Measurements from ENCODE around the gene ACSF3.
A peak's percentile ranks its signal among the peaks of the same experiment; 100 is the strongest.
"Not testable (repeated sequence)": the region's sequence is repeated elsewhere in the genome, so short reads cannot be mapped to it uniquely, and the experiment has no call there.

The ACSF3 gene

DNA sequence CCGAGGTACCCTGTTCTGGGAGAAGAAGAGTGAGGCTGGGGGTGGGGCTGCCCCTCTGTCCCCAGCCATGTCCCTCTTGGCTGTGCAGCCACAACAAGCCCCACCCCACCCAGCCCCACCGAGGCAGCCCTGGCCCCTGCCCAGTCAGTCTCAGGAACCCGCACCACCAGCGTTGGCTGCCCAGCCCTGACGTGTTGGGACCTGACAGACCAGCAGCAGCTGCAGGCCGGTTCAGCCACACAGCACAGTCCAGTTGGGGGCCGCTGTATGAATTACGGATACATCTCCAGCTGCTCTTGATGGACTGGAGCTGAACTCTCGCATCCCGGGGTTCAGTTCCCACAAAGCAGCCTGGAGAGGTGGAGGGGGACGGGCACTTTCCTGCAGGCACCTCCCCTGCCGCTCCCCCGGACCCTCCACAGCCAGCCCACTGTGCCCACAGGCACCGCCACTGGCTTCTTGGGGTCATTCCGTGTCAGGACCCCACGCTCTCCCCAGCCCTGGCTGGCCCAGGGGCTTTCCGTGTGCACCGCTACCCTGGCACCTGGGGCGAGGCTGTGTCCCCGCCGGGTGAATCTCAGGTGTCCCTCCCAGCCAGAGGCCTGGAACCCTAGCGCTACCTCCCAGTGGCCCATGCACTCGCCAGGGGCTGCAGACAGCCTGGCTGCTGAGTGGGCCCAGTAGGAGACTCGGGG, 84.9 kb downstream of the ACSF3 start:
- DNase-seq: no peak

DNA sequence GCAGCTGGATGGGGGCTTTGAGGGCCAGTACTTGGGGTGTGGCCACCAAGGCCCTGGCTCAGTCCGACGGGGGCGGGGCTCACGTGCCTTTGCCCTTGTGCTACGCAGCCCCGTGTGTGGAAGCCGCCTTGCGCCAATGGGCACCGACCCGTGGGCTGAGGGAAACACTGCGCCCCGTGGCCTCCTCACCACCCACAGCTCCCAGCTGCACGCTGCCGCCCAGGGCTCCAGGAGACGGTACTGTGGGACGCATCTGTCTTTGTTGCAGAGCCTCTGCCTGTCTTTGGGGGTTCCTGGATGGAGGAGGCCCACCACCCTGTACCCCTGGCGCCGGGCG, 85.5 kb downstream of the ACSF3 start:
- DNase-seq: no peak

DNA sequence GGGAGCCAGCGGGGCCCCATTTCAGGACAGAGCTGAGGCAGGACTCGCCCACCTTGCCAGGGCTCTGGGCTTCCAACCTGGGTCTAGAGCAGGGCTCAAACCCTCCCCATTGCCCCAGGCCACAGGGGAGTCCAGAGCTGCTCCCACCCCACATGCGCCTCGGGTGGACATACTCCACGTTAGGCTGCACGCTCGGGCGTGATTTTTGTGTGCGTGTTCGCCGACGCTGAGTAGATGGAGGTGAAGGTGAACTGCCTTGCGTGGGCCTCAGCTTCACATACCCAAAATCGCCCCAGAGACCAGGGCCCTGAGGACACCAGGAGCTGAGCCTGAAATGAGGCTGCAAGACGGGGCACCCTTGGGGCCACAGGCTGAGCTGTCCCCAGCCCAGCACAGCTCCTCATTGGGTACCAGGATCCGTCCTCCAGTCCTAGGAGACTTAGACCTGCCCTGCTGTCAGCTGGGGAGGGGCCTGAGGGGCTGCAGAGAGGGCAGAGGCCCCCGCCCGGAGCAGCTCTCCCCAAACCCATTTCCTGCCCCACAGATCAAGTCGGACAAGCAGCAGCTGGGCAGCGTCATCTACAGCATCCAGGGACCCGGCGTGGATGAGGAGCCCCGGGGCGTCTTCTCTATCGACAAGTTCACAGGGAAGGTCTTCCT, 86.1 kb downstream of the ACSF3 start:
- no peak for DNase-seq

DNA sequence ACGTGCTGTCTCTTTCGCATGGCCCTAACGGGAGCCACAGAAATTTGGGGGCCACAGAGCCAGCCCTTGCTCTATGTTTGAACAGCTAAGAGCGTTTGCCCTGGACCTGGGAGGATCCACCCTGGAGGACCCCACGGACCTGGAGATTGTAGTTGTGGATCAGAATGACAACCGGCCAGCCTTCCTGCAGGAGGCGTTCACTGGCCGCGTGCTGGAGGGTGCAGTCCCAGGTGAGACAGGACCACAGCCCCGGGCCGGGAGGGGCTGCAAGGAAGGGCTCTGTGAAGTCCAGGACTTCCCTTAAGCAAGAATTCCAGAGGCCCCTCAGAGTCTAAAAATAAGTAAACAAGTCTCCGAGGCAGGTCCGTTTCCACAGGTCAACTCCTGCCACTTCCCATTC, 89.8 kb downstream of the ACSF3 start:
- DNase-seq: no peak

DNA sequence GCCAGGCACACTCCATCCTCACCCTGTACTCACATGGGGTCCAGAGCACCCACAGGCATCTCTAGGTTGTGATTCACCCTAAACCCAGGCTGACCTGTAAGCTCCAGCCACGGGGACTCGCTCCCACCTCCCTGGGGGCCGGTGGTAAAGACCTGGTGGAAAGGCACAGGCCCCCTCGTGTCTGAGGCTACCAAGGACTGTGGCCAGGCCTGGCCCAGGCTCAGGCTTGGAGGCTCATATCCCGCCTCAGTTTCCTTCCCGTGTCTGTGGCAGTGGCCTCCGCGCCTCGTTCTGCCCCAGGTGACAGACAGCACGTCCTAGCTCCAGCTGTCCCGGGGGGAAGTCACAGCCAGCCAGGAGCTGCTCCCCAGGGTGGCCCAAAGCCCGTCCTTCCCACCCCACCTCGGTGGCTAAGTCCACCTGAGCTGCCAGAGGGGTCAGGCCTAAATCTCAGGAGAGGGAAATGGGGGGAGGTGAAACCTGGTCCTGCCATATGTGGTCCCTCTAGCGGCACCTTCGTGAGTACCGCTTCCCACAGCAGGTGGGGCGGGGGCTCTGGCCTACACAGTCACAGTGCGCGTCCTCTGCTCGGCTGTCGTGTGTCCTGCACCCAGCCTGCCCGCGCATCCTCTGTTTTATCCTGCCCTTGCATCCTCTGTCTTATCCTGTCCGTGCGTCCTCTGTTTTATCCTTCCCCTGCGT, 90.5 kb downstream of the ACSF3 start:
- no peak for DNase-seq

DNA sequence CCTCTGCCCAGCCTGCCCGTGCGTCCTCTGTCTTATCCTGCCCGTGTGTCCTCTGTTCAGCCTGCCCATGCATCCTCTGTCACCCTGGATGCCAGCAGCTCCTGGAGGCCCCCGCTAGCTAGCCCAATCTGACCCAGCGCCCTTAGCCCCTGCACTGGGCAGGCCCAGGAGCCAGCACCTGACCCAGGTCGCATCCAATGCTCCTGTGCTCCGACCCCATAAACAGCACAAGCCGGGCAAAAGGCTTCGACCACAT, 91.0 kb downstream of the ACSF3 start:
- no peak for DNase-seq

DNA sequence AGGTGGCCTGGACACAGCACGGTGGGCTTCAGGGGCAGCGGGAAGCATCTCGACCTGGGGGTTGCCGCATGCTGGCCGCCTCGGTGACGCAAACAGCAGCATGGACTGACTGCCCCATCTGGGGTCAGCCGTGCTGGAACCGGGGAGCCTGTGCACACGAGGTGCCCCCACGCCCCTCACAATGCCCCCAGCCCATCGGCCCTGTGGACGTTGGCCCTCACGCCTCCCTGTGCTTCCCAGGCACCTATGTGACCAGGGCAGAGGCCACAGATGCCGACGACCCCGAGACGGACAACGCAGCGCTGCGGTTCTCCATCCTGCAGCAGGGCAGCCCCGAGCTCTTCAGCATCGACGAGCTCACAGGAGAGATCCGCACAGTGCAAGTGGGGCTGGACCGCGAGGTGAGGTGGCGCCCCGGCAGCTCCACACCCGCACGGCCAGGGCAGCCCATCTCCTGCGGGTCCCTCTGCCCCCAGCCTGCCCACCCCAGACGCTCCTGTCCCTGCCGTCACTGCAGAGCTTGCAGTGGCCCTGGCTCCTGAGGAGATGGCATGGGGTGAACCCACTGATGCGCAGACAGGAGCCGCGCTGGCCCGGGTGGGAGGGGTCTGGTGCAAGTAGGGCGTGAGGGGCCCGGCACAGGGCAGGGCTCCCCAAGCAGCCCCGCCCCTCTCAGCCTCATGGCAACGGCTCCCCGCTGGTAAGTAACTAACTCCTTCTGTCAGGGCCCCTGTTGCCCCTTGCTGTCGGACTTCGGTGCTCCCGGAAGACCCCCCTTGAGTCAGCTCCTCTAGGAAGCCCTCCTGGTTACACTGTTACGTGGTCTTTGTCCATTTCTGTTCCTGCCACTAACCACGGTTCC, 91.5 kb downstream of the ACSF3 start:
- DNase-seq: no peak

DNA sequence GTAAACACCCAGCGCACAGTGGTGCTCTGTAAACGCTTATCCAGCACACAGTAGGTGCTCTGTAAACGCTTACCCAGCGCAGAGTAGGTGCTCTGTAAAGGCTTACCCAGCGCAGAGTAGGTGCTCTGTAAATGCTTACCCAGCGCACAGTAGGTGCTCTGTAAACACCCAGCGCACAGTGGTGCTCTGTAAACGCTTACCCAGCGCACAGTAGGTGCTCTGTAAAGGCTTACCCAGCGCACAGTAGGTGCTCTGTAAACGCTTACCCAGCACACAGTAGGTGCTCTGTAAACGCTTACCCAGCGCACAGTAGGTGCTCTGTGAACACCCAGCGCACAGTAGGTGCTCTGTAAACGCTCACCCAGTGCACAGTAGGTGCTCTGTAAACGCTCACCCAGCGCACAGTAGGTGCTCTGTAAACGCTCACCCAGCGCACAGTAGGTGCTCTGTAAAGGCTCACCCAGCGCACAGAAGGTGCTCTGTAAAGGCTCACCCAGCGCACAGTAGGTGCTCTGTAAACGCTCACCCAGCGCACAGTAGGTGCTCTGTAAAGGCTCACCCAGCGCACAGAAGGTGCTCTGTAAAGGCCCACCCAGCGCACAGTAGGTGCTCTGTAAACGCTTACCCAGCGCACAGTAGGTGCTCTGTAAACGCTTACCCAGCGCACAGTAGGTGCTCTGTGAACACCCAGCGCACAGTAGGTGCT, 92.4 kb downstream of the ACSF3 start:
- DNase-seq: not testable (repeated sequence)

DNA sequence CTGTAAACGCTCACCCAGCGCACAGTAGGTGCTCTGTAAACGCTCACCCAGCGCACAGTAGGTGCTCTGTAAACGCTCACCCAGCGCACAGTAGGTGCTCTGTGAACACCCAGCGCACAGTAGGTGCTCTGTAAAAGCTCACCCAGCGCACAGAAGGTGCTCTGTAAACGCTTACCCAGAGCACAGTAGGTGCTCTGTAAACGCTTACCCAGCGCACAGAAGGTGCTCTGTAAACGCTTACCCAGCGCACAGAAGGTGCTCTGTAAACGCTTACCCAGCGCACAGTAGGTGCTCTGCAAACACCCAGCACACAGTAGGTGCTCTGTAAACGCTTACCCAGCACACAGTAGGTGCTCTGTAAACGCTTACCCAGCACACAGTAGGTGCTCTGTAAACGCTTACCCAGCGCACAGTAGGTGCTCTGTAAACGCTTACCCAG, 93.0 kb downstream of the ACSF3 start:
- DNase-seq: not testable (repeated sequence)

DNA sequence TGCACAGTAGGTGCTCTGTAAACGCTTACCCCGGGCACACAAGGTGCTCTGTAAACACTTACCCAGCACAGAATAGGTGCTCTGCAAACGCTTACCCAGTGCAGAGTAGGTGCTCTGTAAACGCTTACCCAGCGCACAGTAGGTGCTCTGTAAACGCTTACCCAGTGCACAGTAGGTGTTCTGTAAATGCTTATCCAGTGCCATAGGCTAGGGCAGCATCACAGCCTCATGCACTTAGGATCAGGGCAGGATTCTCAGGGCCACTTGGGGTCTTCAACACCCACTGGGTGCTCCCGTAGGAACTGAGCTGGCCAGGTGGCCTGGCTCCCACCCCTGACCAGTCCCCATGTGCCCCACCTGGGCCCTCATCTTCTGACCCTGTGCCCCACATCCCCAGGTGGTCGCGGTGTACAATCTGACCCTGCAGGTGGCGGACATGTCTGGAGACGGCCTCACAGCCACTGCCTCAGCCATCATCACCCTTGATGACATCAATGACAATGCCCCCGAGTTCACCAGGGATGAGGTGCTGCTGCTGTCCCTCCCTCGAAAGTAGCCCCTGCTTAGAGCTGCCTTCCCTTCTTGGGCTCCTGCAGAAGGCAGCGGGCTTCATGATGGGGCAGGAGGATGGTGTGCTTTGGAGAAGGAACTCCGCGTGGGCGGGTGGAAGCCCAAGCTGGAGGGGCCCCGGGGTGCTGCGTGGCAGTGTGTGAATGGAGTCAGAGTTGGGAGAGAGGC, 93.5 kb downstream of the ACSF3 start:
- DNase-seq: peak; percentile 16

DNA sequence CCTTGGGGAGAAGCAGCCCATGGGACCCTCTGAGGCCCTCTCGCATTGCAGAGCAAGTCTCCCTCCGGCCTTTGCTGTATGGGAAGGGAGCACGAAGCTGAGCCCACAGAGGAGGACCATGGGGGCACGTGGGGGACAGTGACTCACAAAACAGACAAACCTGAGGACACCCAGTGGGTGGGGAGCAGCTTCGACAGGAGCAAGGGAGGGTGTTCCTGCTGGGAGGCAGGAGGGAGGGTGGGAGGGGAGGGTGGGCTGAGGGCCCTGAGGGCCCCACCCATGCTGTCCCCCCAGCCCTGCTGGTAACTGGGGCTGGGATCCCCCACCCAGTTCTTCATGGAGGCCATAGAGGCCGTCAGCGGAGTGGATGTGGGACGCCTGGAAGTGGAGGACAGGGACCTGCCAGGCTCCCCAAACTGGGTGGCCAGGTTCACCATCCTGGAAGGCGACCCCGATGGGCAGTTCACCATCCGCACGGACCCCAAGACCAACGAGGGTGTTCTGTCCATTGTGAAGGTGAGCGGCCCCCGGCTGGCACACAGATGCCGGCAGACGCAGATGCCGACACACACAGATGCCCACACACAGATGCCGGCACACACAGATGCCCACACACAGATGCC, 94.2 kb downstream of the ACSF3 start:
- no peak for DNase-seq

DNA sequence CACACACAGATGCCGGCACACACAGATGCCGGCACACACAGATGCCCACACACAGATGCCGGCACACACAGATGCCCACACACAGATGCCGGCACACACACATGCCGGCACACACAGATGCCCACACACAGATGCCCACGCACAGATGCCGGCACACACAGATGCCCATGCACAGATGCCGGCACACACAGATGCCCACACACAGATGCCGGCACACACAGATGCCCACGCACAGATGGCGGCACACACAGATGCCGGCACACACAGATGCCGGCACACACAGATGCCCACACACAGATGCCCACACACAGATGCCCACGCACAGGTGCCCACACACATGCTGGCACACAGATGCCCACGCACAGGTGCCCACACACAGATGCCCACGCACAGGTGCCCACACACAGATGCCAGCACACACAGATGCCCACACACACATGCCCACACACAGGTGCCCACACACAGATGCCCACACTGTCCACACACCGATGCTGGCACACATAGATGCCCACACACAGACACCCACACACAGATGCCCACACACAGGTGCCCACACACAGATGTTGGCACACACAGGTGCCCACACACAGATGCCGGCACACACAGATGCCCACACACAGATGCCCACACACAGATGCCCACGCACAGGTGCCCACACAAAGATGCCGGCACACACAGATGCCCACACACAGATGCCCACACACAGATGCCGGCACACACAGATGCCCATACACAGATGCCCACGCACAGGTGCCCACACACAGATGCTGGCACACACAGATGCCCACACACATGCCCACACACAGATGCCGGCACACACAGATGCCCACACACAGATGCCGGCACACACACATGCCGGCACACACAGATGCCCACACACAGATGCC, 95.1 kb downstream of the ACSF3 start:
- not testable (repeated sequence) for DNase-seq

DNA sequence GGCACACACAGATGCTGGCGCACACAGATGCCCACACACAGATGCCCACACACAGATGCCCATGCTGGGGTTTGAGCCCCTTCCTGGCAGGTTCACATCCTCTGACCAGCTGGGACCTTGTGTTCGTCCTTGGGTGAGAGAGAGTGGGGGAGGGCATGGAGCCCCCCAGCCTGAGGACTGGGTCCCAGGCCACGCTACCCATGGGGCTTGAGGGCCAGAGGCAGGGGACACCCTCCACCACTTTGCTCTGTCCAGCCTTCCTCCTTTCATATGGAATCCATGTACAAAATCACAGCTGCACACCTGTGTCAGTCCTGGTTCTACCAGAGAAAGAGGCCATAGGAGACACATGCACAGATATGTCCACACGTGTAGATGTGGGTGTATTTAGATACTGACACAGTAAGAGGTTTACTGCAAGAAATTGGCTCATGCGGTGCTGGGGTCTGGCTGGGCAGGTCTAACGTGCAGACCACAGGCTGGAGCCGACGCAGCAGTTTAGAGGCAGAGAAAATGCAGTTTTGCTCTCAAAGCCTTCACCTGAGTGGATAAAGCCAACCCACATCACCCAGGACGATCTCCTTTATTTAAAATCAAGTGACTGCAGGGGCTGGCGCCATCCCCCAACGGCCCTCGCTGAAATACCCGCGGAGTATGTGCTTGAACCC, 95.8 kb downstream of the ACSF3 start:
- no peak for DNase-seq

DNA sequence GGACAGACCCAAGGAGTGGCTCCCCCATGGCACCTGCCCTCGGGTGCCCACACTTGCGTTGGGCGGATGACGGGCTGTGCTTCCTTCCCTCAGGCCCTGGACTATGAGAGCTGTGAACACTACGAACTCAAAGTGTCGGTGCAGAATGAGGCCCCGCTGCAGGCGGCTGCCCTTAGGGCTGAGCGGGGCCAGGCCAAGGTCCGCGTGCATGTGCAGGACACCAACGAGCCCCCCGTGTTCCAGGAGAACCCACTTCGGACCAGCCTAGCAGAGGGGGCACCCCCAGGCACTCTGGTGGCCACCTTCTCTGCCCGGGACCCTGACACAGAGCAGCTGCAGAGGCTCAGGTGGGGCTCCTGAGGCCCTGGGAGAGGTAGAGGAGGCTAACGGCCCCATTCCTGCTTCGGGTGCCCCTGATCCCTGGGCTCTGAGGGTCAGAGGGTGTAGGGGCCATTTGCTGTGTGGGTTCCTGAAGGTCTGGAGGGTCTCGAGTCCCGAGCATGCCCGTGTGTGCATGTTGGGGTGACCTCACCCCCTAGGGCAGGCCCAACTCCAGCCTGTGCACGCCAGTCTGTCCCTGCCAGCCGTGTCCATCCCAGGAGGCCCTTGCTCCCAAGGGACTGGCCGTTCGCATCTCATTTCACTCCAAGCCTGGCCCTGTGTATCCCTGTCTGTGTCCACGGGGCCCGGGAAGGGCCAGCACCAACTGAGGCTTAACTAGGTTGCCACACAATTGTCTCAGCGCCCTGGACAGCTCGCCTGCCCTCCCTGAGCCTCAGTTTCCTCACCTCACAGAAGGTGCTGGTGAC, 96.7 kb downstream of the ACSF3 start:
- DNase-seq: no peak

DNA sequence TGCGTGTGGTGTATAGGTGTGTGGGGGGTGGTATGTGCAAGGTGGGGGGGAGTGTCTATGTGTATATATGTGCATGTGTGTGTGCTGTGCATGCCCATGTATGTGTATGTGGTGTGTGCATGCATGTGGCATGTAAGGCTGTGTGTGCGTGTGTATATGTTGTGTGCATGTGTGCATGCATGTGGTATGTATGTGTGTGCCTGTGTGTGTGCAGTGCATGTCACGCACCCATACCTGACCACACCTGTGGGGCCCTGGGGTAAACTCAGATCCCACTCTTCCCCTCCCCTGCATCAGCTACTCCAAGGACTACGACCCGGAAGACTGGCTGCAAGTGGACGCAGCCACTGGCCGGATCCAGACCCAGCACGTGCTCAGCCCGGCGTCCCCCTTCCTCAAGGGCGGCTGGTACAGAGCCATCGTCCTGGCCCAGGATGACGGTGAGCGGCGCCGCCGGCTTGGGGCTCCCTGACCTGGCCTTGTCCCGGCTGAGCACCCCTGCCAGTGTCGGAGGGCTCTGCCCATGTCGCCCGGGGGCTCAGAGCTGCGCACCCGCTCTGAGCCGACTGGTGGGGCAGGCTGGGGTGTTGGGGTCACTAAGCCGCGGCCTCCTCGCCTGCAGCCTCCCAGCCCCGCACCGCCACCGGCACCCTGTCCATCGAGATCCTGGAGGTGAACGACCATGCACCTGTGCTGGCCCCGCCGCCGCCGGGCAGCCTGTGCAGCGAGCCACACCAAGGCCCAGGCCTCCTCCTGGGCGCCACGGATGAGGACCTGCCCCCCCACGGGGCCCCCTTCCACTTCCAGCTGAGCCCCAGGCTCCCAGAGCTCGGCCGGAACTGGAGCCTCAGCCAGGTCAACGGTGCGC, 97.6 kb downstream of the ACSF3 start:
- no peak for DNase-seq

DNA sequence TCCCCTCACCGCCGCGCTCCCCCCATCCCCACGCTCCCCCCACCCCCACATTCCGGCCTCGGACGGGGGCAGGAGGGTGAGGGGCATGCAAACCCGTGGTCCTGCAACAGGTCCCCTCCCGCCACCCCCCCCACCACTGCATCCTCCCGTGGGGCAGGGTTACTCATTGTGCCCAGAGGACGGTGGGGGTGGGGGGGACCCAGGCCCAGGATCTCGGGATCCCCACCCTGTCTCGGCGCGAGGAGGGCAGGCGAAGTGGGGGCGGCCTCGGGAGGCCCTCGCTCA, 98.2 kb downstream of the ACSF3 start:
- no peak for DNase-seq

DNA sequence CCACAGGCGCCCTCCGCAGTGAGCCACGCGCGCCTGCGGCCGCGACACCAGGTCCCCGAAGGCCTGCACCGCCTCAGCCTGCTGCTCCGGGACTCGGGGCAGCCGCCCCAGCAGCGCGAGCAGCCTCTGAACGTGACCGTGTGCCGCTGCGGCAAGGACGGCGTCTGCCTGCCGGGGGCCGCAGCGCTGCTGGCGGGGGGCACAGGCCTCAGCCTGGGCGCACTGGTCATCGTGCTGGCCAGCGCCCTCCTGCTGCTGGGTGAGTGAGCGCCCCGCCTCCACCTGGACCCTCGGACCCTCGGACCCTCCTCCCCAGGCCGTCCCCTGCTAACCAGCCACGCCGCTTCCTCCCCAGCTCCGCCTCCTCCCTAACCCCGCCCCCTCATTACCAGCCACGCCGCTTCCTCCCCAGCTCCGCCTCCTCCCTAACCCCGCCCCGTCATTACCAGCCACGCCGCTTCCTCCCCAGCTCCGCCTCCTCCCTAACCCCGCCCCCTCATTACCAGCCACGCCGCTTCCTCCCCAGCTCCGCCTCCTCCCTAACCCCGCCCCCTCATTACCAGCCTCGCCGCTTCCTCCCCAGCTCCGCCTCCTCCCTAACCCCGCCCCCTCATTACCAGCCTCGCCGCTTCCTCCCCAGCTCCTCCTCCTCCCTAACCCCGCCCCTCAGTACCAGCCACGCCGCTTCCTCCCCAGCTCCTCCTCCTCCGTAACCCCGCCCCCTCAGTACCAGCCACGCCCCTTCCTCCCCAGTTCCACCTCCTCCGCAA, 98.7 kb downstream of the ACSF3 start:
- DNase-seq: peak; percentile 89
